Mucosa of descending colon (tissue), 3 donors: ENCODE data around the gene OR10A7. TPM values are rescaled to one million over a fixed set of nuclear protein-coding genes. Genes with fewer than 3 reads are reported as not detected.
"Not testable (repeated sequence)": the region's sequence is repeated elsewhere in the genome, so short reads cannot be mapped to it uniquely, and the experiment has no call there.

Experiments used
- ATAC-seq: fragments of 200-7000 bp; cut with Tn5 transposase; one replicate; pipeline ENCODE4 v1.9.1; 2020; ENCODE audit warnings: mild to moderate bottlenecking, moderate library complexity
- DNase-seq, 3 donors: peaks; one replicate each; pipeline ENCODE4 v3.0.0-alpha.2; 2020
- H3K36me3 ChIP-seq: fragments of 200-600 bp; one replicate; pipeline ENCODE4 v1.8.0; 2021; ENCODE audit warnings: low read depth, mild to moderate bottlenecking
- H3K4me1 ChIP-seq: fragments of 200-600 bp; one replicate; pipeline ENCODE4 v1.8.0; 2021; ENCODE audit warnings: low read depth, mild to moderate bottlenecking
- H3K4me3 ChIP-seq: fragments of 200-600 bp; one replicate; pipeline ENCODE4 v1.8.0; 2021; ENCODE audit warnings: mild to moderate bottlenecking
- H3K9me3 ChIP-seq: fragments of 200-600 bp; one replicate; pipeline ENCODE4 v1.8.0; 2021; ENCODE audit warnings: mild to moderate bottlenecking
- intact Hi-C, 2 donors: fragments of 100-400 bp; cut with DNase I in 1 of 2; cut with micrococcal nuclease in 1 of 2; formaldehyde crosslinking; loops; one replicate each; pipeline versions ENCODE4 v1.11.0 to v1.11.1; 2022; cut with DNase I, micrococcal nuclease
- long read RNA-seq, 2 donors: library from polyadenylated mRNA; unstranded; transcript quantifications; one replicate each; pipeline ENCODE4 v2.0.0, GENCODE V29; 2019 to 2021
- total RNA-seq, 3 donors: library from RNA; stranded (reverse); fragmentation: NEBNext Ultra II Directional in 2 of 3; extraction: Animal tissue kit (Norgen Biotek cat#: 25700) in 2 of 3; gene quantifications; one replicate each; pipeline versions ENCODE4 v1.2.1 to v1.2.4, GENCODE V29; 2021 to 2023
- TF ChIP-seq, protein P1 (sequence below): fragments of 200-600 bp; IDR thresholded peaks from one replicate; pipeline ENCODE4 v1.8.0; 2022; ENCODE audit warnings: antibody characterized with exemption, mild to moderate bottlenecking
- donor health status: DM: no; HTN: no; CAD: no; lungs with moderate emphysema.
- donor health status: DM: no; HTN: no; CAD: no.
- donor health status: DM: no; HTN: yes; CAD: no.

Gene OR10A7, protein sequence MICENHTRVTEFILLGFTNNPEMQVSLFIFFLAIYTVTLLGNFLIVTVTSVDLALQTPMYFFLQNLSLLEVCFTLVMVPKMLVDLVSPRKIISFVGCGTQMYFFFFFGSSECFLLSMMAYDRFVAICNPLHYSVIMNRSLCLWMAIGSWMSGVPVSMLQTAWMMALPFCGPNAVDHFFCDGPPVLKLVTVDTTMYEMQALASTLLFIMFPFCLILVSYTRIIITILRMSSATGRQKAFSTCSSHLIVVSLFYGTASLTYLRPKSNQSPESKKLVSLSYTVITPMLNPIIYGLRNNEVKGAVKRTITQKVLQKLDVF
- not detected for total RNA-seq
- long read RNA-seq, donor 1, result 0 reads
- long read RNA-seq, donor 2, result 0 reads

DNA sequence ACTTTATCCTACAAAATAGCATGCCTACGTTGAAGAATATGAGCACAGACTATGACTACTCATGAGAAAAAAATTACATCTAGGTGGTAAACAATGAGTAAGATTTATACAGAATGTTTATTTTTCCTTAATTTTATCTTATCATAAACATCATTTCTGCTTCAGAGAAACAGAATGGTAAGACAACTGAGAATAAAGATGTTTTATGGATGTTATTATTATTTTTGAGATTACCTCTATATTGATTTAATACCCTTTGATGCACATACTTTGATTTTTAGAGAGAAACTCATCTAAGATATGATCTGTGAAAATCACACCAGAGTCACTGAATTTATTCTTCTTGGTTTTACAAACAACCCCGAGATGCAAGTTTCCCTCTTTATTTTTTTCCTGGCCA is at the start of gene OR10A7:
Gene OR10A7, plus strand, starts transcription at position 301 of the 400 bp plus-strand sequence. Its CDS starts 0 bp downstream, at position 301.
- DNase-seq (no peak), ATAC-seq (no peak)
- H3K36me3 ChIP-seq, result no peaks in the 10 kb centered on the region
- TF ChIP-seq, protein P1, sequence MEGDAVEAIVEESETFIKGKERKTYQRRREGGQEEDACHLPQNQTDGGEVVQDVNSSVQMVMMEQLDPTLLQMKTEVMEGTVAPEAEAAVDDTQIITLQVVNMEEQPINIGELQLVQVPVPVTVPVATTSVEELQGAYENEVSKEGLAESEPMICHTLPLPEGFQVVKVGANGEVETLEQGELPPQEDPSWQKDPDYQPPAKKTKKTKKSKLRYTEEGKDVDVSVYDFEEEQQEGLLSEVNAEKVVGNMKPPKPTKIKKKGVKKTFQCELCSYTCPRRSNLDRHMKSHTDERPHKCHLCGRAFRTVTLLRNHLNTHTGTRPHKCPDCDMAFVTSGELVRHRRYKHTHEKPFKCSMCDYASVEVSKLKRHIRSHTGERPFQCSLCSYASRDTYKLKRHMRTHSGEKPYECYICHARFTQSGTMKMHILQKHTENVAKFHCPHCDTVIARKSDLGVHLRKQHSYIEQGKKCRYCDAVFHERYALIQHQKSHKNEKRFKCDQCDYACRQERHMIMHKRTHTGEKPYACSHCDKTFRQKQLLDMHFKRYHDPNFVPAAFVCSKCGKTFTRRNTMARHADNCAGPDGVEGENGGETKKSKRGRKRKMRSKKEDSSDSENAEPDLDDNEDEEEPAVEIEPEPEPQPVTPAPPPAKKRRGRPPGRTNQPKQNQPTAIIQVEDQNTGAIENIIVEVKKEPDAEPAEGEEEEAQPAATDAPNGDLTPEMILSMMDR, result no peak
- H3K4me1 ChIP-seq, result no peaks in the 10 kb centered on the region
- no peaks in the 10 kb centered on the region for H3K9me3 ChIP-seq
- intact Hi-C loops, result no loop called here
- no peak within 1 kb of the TSS for H3K4me3 ChIP-seq

DNA sequence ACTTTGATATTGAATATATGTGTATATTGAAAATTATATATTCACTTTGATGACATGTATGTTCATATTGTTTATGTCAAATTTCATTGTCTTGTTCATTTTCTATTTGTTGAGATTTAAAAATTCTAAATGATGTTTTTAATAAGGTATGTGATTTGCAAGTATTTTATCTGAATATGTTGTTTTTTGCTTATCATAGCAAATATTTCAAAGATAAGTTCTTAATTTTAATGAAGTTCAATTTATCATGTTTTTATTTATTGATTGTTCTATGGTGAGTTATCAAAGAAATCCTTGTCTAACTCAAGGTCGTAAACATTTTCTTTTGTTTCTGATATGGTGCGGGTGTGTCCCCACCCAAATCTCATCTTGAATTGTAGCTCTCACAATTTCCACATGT is 49.4 kb upstream of the OR10A7 start:
- H3K4me1 ChIP-seq, result no peaks in the 10 kb centered on the region
- no peak for DNase-seq
- no peak overlapping the region for H3K4me3 ChIP-seq
- TF ChIP-seq, protein P1, result no peak
- intact Hi-C loops, result no loop called here
- no peaks in the 10 kb centered on the region for H3K9me3 ChIP-seq
- ATAC-seq, result no peak
- H3K36me3 ChIP-seq, result no peaks in the 10 kb centered on the region

DNA sequence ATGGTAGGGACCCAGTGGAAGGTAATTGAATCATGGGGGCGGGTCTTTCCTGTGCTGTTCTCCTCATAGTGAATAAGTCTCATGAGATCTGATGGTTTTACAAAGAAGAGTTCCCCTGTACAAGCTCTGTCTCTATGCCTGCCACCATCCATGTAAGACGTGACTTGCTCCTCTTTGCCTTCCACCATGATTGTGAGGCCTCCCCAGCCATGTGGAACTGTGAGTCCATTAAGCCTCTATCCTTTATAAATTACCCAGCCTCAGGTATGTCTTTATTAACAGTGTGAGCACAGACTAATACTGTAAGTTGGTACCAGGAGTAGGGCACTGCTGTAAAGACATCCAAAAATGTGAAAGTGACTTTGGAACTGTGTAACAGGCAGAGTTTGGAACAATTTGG is 49.0 kb upstream of the OR10A7 start:
- H3K4me1 ChIP-seq, H3K4me3 ChIP-seq, H3K36me3 ChIP-seq, H3K9me3 ChIP-seq, ATAC-seq, DNase-seq, intact Hi-C loops: not testable (repeated sequence)

DNA sequence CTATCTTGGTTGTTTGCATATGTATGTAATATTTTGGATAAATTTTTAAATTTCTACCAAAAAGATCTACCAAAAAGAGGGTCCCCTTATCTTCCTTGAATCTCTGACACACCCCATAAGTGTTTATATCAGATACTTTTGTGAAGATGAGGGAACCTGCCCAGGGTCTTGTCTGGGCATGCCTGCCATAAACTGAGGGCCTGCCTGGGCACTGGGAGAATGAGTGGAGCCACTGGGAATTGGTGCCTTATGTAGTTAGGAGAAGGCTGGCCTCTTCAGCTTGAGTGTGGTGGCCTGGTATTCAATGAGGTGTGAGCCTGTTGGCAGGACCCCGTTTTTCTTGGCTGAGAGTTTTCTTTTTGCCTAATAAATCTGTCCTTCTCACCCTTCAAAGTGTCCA is 48.1 kb upstream of the OR10A7 start:
- ATAC-seq (no peak), DNase-seq (no peak)
- no peaks in the 10 kb centered on the region for H3K36me3 ChIP-seq
- no peaks in the 10 kb centered on the region for H3K9me3 ChIP-seq
- intact Hi-C loops, result no loop called here
- no peak overlapping the region for H3K4me3 ChIP-seq
- H3K4me1 ChIP-seq, result no peaks in the 10 kb centered on the region
- TF ChIP-seq, protein P1, result no peak

DNA sequence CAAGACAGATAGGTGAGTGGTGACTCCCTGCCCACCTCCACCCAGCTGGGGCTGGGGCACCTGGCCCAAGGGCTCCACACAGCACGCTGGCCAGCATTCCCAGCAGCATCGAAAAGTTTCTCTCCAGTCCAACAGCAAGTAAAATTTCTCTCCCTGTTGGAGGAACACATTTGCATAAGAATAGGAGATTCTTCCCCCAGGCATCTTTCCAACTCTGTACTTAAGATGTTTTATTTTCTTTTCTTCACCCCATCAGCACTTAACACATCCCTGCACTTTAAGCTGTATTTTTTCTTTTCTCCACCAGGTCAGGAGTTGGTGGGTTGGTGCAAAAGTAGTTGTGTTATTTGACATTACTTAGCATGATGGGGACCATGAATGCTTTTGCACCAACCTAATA is 47.4 kb upstream of the OR10A7 start:
- ATAC-seq, result no peak
- no peaks in the 10 kb centered on the region for H3K4me1 ChIP-seq
- H3K9me3 ChIP-seq, result no peaks in the 10 kb centered on the region
- intact Hi-C loops, result no loop called here
- TF ChIP-seq, protein P1, result no peak
- no peak for DNase-seq
- no peaks in the 10 kb centered on the region for H3K36me3 ChIP-seq
- no peak overlapping the region for H3K4me3 ChIP-seq

DNA sequence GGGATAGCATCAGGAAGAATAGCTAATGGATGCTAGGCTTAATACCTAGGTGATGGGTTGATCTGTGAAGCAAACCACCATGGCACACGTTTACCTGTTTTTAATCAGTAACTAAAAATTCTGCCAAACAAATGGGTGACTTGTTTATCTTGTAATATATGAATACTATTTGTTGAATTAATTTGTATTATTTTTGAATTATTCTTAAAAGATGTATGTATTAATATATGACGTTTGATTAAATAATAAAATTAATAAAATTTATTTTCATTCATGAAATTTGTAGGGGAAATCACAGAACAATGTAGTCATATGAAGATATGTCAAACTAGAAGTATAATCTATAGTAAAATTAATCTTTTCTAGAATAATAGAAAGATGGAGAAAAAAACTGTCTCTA is 32.3 kb upstream of the OR10A7 start:
- DNase-seq (no peak), ATAC-seq (no peak)
- no peaks in the 10 kb centered on the region for H3K4me1 ChIP-seq
- H3K9me3 ChIP-seq, result no peaks in the 10 kb centered on the region
- intact Hi-C loops, result loop anchor here in 1 of 2 donors (5.0 kb wide), 1 partner anchor 434 kb away; no protein-coding TSS in a partner anchor
- H3K4me3 ChIP-seq, result no peak overlapping the region
- TF ChIP-seq, protein P1, result no peak
- no peaks in the 10 kb centered on the region for H3K36me3 ChIP-seq
